NCI-H524 (cell line): ENCODE measurements around the gene NPIPA3.
"Not testable (repeated sequence)": the region's sequence is repeated elsewhere in the genome, so short reads cannot be mapped to it uniquely, and the experiment has no call there.

Source experiments
- DNase-seq, 2 experiments: peaks; one replicate each; lab custom pipeline; 2025; lab: John Stamatoyannopoulos, UW

Gene NPIPA3

GRCh38 chr16:14703156-14704011 lies at the start of gene NPIPA3:
NPIPA3 (plus strand) TSS chr16:14703411; CDS start chr16:14708944, 5,533 bp downstream.
- DNase-seq = not testable (repeated sequence)

- DNase-seq = peak in 1 of 2 experiments; percentile 62
Measured at GRCh38 chr16:14658063-14658462, 45.1 kb upstream of the NPIPA3 start.

GRCh38 chr16:14667347-14668266 lies 35.6 kb upstream of the NPIPA3 start:
- no peak for DNase-seq

- no peak for DNase-seq
Measured at GRCh38 chr16:14668556-14669223, 34.5 kb upstream of the NPIPA3 start.

GRCh38 chr16:14669776-14670175 lies 33.4 kb upstream of the NPIPA3 start:
- DNase-seq = no peak

GRCh38 chr16:14672403-14672971 lies 30.7 kb upstream of the NPIPA3 start:
- DNase-seq = no peak

GRCh38 chr16:14676633-14677032 lies 26.6 kb upstream of the NPIPA3 start:
- DNase-seq = no peak

GRCh38 chr16:14677627-14678026 lies 25.6 kb upstream of the NPIPA3 start:
- DNase-seq = no peak

GRCh38 chr16:14678748-14679497 lies 24.3 kb upstream of the NPIPA3 start:
- DNase-seq = no peak

- not testable (repeated sequence) for DNase-seq
Measured at GRCh38 chr16:14680396-14680795, 22.8 kb upstream of the NPIPA3 start.

GRCh38 chr16:14681115-14681514 lies 22.1 kb upstream of the NPIPA3 start:
- DNase-seq = no peak

GRCh38 chr16:14682121-14682520 lies 21.1 kb upstream of the NPIPA3 start:
- no peak for DNase-seq

GRCh38 chr16:14685870-14686793 lies 17.1 kb upstream of the NPIPA3 start:
- not testable (repeated sequence) for DNase-seq

- DNase-seq = not testable (repeated sequence)
Measured at GRCh38 chr16:14694129-14694528, 9.1 kb upstream of the NPIPA3 start, which contains the start of gene PLA2G10. PLA2G10 (minus strand) TSS chr16:14694308; CDS start chr16:14694229, 79 bp downstream.

GRCh38 chr16:14701859-14702258 lies 1.4 kb upstream of the NPIPA3 start:
- DNase-seq = not testable (repeated sequence)

GRCh38 chr16:14702672-14703071 lies 539 bp upstream of the NPIPA3 start:
- not testable (repeated sequence) for DNase-seq

- not testable (repeated sequence) for DNase-seq
Measured at GRCh38 chr16:14733233-14733632, 30.0 kb downstream of the NPIPA3 start.

GRCh38 chr16:14740832-14741385 lies 37.7 kb downstream of the NPIPA3 start:
- not testable (repeated sequence) for DNase-seq

- DNase-seq = not testable (repeated sequence)
Measured at GRCh38 chr16:14741794-14742193, 38.6 kb downstream of the NPIPA3 start.
